Neural progenitor cell (in vitro differentiated cells): ENCODE data around the gene PTPRN2. TPM values are rescaled to one million over a fixed set of nuclear protein-coding genes. Genes with fewer than 3 reads are reported as not detected.

Experiments used
- DNase-seq: peaks from one replicate; pipeline ENCODE4 v3.0.0-alpha.2; 2016; ENCODE audit warnings: low spot score
- H2AFZ ChIP-seq: fragments of 200-600 bp; sonication (generic); replicated peaks from 2 replicates; pipeline ENCODE4 v1.6.1; 2016; ENCODE audit warnings: antibody characterized with exemption
- H3F3A ChIP-seq: fragments of 200-600 bp; sonication (generic); 2 replicates; pipeline ENCODE4 v1.6.1; 2016; ENCODE audit warnings: antibody characterized with exemption, low read depth
- H3K27ac ChIP-seq: fragments of 200-600 bp; sonication (generic); 2 replicates; pipeline ENCODE4 v1.5.1; 2016; ENCODE audit warnings: mild to moderate bottlenecking
- H3K27me3 ChIP-seq: fragments of 200-600 bp; sonication (generic); 2 replicates; pipeline ENCODE4 v1.6.1; 2016; ENCODE audit warnings: mild to moderate bottlenecking, moderate library complexity
- H3K36me3 ChIP-seq: fragments of 200-600 bp; sonication (generic); 2 replicates; pipeline ENCODE4 v1.5.1; 2016
- H3K4me1 ChIP-seq: fragments of 200-600 bp; sonication (generic); 2 replicates; pipeline ENCODE4 v1.6.1; 2016; ENCODE audit warnings: mixed run types
- H3K4me2 ChIP-seq: fragments of 200-600 bp; sonication (generic); 2 replicates; pipeline ENCODE4 v1.6.1; 2016
- H3K4me3 ChIP-seq: fragments of 200-600 bp; sonication (generic); 2 replicates; pipeline ENCODE4 v1.5.1; 2016
- H3K79me2 ChIP-seq: fragments of 200-600 bp; sonication (generic); 2 replicates; pipeline ENCODE4 v1.6.1; 2016; ENCODE audit warnings: low read depth
- H3K9ac ChIP-seq: fragments of 200-600 bp; sonication (generic); 2 replicates; pipeline ENCODE4 v1.6.1; 2016
- H3K9me3 ChIP-seq: fragments of 200-600 bp; sonication (generic); 2 replicates; pipeline ENCODE4 v1.5.1; 2016; ENCODE audit warnings: low read depth
- H4K20me1 ChIP-seq: fragments of 200-600 bp; sonication (generic); 2 replicates; pipeline ENCODE4 v1.6.1; 2016; ENCODE audit warnings: low read depth
- H3K27ac Mint-ChIP-seq: 3 replicates; pipeline ENCODE4 v1.8.0; 2021; ENCODE audit warnings: mixed read lengths
- H3K27me3 Mint-ChIP-seq: 2 replicates; pipeline ENCODE4 v1.8.0; 2022; ENCODE audit warnings: low read depth, mild to moderate bottlenecking, inconsistent platforms, moderate library complexity, mixed read lengths; ENCODE audit not compliant: insufficient read depth
- H3K36me3 Mint-ChIP-seq: 3 replicates; pipeline ENCODE4 v1.8.0; 2021; ENCODE audit warnings: mixed read lengths
- H3K4me1 Mint-ChIP-seq: 3 replicates; pipeline ENCODE4 v1.8.0; 2021; ENCODE audit warnings: mixed read lengths
- H3K4me3 Mint-ChIP-seq: 3 replicates; pipeline ENCODE4 v1.8.0; 2021; ENCODE audit warnings: mild to moderate bottlenecking, moderate library complexity, mixed read lengths
- H3K9me3 Mint-ChIP-seq: 3 replicates; pipeline ENCODE4 v1.8.0; 2020; ENCODE audit warnings: mixed read lengths
- EZH2 ChIP-seq: fragments of 200-600 bp; sonication (generic); IDR thresholded peaks from 2 replicates; pipeline ENCODE4 v1.6.1; 2017; ENCODE audit warnings: antibody characterized with exemption, mild to moderate bottlenecking, moderate library complexity
- EZH2phosphoT487 ChIP-seq: fragments of 200-600 bp; sonication (generic); IDR thresholded peaks from 2 replicates; pipeline ENCODE4 v1.6.1; 2017; ENCODE audit warnings: antibody characterized with exemption
- total RNA-seq: library from RNA; depleted of rRNA; stranded (reverse); fragments of >200 nt; gene quantifications from 2 replicates; pipeline ENCODE4 v1.2.3, GENCODE V29; 2015; ENCODE audit warnings: low replicate concordance
- TF ChIP-seq, protein P1 (sequence below): fragments of 200-600 bp; sonication (generic); IDR thresholded peaks from 2 replicates; pipeline ENCODE4 v1.5.1; 2017; ENCODE audit warnings: antibody characterized with exemption, mild to moderate bottlenecking

PTPRN2 gene
- total RNA-seq, 1 donor from 2014 or later, result 3.0 TPM

DNA sequence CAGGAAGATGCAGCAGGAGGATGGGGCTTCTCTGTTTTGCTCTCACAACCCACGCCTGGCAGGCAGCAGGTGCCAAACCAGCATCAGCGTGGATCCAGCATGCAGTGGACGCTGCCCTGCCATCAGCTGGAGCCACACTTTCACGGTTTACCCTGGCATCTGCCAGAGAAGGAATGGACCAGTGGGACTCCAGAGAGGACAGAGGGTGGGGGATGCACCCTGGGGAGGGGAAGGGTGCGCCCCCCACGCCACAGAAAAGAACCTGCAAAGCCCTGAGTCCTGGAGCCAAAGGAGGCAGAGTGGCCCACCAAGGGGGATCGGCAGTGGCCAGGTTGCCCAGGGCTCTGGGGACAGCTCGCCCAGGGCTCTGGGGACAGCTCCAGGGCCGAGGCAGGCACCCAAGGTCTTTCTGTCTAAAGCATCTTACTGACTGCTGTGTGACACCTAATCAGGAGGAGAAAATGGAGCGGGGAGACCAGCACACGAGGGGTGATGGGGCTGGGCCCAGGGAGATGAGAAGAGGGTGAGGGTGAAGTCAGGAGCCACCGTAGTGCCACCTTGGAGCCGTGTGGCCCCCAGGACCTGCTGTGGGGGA, 1025.7 kb downstream of the PTPRN2 start:
- Histone ChIP-seq H3K9me3 (no peaks in the 10 kb centered on the region), H3K4me2 (no peak overlapping the region)
- peaks cover 4% of the 10 kb centered on the region for H3K9me3 Mint-ChIP-seq

GRCh38 chr7:157561523-157561785, 1026.2 kb downstream of the PTPRN2 start:
- Histone ChIP-seq H3K79me2 (no peaks in the 10 kb centered on the region), H3K4me1 (peaks cover 7% of the 10 kb centered on the region), H3K4me3 (no peak overlapping the region), H3K9me3 (no peaks in the 10 kb centered on the region), H4K20me1 (peaks cover 3% of the 10 kb centered on the region), H2AFZ (no peak overlapping the region), H3K36me3 (no peaks in the 10 kb centered on the region), H3F3A (peaks cover 14% of the 10 kb centered on the region), H3K27ac (no peak overlapping the region), H3K27me3 (no peaks in the 10 kb centered on the region), H3K4me2 (no peak overlapping the region), H3K9ac (no peak overlapping the region)
- Mint-ChIP-seq H3K4me1 (peaks cover 19% of the 10 kb centered on the region), H3K4me3 (no peak overlapping the region), H3K9me3 (peaks cover 2% of the 10 kb centered on the region), H3K27me3 (no peaks in the 10 kb centered on the region), H3K36me3 (peaks cover 16% of the 10 kb centered on the region), H3K27ac (no peak overlapping the region)
- no peak for TF ChIP-seq EZH2phosphoT487
- TF ChIP-seq, protein P1, sequence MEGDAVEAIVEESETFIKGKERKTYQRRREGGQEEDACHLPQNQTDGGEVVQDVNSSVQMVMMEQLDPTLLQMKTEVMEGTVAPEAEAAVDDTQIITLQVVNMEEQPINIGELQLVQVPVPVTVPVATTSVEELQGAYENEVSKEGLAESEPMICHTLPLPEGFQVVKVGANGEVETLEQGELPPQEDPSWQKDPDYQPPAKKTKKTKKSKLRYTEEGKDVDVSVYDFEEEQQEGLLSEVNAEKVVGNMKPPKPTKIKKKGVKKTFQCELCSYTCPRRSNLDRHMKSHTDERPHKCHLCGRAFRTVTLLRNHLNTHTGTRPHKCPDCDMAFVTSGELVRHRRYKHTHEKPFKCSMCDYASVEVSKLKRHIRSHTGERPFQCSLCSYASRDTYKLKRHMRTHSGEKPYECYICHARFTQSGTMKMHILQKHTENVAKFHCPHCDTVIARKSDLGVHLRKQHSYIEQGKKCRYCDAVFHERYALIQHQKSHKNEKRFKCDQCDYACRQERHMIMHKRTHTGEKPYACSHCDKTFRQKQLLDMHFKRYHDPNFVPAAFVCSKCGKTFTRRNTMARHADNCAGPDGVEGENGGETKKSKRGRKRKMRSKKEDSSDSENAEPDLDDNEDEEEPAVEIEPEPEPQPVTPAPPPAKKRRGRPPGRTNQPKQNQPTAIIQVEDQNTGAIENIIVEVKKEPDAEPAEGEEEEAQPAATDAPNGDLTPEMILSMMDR, result no peak
- TF ChIP-seq EZH2, result no peak
- DNase-seq, result no peak

More for the DNA sequence above, 1025.7 kb downstream of the PTPRN2 start:
- Histone ChIP-seq H3K79me2 (no peaks in the 10 kb centered on the region), H3K36me3 (no peaks in the 10 kb centered on the region), H4K20me1 (peaks cover 3% of the 10 kb centered on the region), H3K9ac (no peak overlapping the region), H3K4me3 (no peak overlapping the region), H3K4me1 (peaks cover 11% of the 10 kb centered on the region), H3K27me3 (no peaks in the 10 kb centered on the region), H3K27ac (no peak overlapping the region), H3F3A (peaks cover 13% of the 10 kb centered on the region), H2AFZ (no peak overlapping the region)
- TF ChIP-seq, protein P1, result no peak
- TF ChIP-seq EZH2phosphoT487, result no peak
- no peak for TF ChIP-seq EZH2
- Mint-ChIP-seq H3K36me3 (peaks cover 18% of the 10 kb centered on the region), H3K27me3 (no peaks in the 10 kb centered on the region), H3K27ac (no peak overlapping the region), H3K4me1 (peaks cover 24% of the 10 kb centered on the region), H3K4me3 (no peak overlapping the region)
- no peak for DNase-seq

GRCh38 chr7:157560710-157561522, 1026.7 kb downstream of the PTPRN2 start:
- Mint-ChIP-seq H3K36me3 (peaks cover 13% of the 10 kb centered on the region), H3K27ac (peak overlapping the region; percentile 42), H3K4me3 (no peak overlapping the region), H3K9me3 (peaks cover 2% of the 10 kb centered on the region), H3K27me3 (no peaks in the 10 kb centered on the region), H3K4me1 (peaks cover 14% of the 10 kb centered on the region)
- no peak for DNase-seq
- Histone ChIP-seq H3K27me3 (no peaks in the 10 kb centered on the region), H3K4me1 (peaks cover 2% of the 10 kb centered on the region), H2AFZ (no peak overlapping the region), H3K79me2 (no peaks in the 10 kb centered on the region), H3K36me3 (no peaks in the 10 kb centered on the region), H3K4me3 (no peak overlapping the region), H3K4me2 (no peak overlapping the region), H3K9me3 (no peaks in the 10 kb centered on the region), H3K9ac (no peak overlapping the region), H3F3A (peaks cover 10% of the 10 kb centered on the region), H4K20me1 (peaks cover 2% of the 10 kb centered on the region), H3K27ac (no peak overlapping the region)
- TF ChIP-seq EZH2phosphoT487, result no peak
- TF ChIP-seq, protein P1, result no peak
- TF ChIP-seq EZH2, result no peak
